Peyer's patch (tissue), 4 donors: ENCODE results near the gene MPC1. TPM values are rescaled to one million over a fixed set of nuclear protein-coding genes. Genes with fewer than 3 reads are reported as not detected.

Experiments used
- DNase-seq, 3 donors: peaks; one replicate each; pipeline ENCODE4 v3.0.0-alpha.2; 2017 to 2019
- H3K27ac ChIP-seq, 4 donors: fragments of 200-600 bp; sonication (generic); one replicate each; pipeline ENCODE4 v1.5.1; 2016 to 2019
- H3K27me3 ChIP-seq, 2 donors: fragments of 200-600 bp; sonication (generic); one replicate each; pipeline ENCODE4 v1.5.1; 2019
- H3K36me3 ChIP-seq, 3 donors: fragments of 200-600 bp; sonication (generic); one replicate each; pipeline ENCODE4 v1.5.1; 2016 to 2019
- H3K4me1 ChIP-seq, 4 donors: fragments of 200-600 bp; sonication (generic); one replicate each; pipeline ENCODE4 v1.5.1; 2016 to 2019
- H3K4me3 ChIP-seq, 4 donors: fragments of 200-600 bp; sonication (generic); 1 replicate in 3 of 4; 2 replicates in 1 of 4; pipeline ENCODE4 v1.5.1; 2016 to 2019; ENCODE audit warnings: mild to moderate bottlenecking in 1 of 4
- H3K9me3 ChIP-seq, 4 donors: fragments of 200-600 bp; sonication (generic); one replicate each; pipeline ENCODE4 v1.5.1; 2016 to 2019; ENCODE audit warnings: mild to moderate bottlenecking in 1 of 4
- CTCF ChIP-seq, 6 experiments: fragments of 450-650 bp in 4 of 6; fragments of 200-600 bp in 2 of 6; sonication (generic) in 1 of 6; IDR thresholded peaks; one replicate each; pipeline ENCODE4 v1.5.1; 2017 to 2019; ENCODE audit warnings: antibody characterized with exemption in 6 of 6, mild to moderate bottlenecking in 3 of 6, moderate library complexity in 1 of 6
- POLR2A ChIP-seq, 2 donors: fragments of 450-650 bp; IDR thresholded peaks; one replicate each; pipeline ENCODE4 v1.5.1; 2017; ENCODE audit warnings: antibody characterized with exemption in 2 of 2, mild to moderate bottlenecking in 2 of 2, moderate library complexity in 2 of 2
- total RNA-seq, 4 donors: library from RNA; depleted of rRNA; stranded (reverse); fragments of >200 nt; gene quantifications; one replicate each; pipeline ENCODE4 v1.1.0, GENCODE V29; 2016

Gene MPC1
- total RNA-seq, 4 donors from 2014 or later: 45.6 to 75.3 (median 59.8) TPM

- H3K9me3 ChIP-seq: no peaks in the 10 kb centered on the region
- no peak for DNase-seq
- no peak overlapping the region for H3K4me3 ChIP-seq
- H3K27me3 ChIP-seq: no peaks in the 10 kb centered on the region
- peaks cover 0 to 25% (median 10%) of the 10 kb centered on the region in 4 donors for H3K4me1 ChIP-seq
- no peaks in the 10 kb centered on the region for H3K36me3 ChIP-seq
- TF ChIP-seq CTCF (IDR thresholded peaks at IDR 0.05) (no peak), POLR2A (IDR thresholded peaks at IDR 0.05) (no peak)
- no peak overlapping the region for H3K27ac ChIP-seq
Measured at GRCh38 chr6:166344240-166344639, 38.5 kb downstream of the MPC1 start.

- H3K4me3 ChIP-seq: peak overlapping the region; percentile 85 to 99 (median 90)
- no peaks in the 10 kb centered on the region for H3K27me3 ChIP-seq
- no peak for DNase-seq
- TF ChIP-seq POLR2A (IDR thresholded peaks at IDR 0.05) (no peak), CTCF (IDR thresholded peaks at IDR 0.05) (no peak)
- H3K9me3 ChIP-seq: no peaks in the 10 kb centered on the region
- peaks cover 0 to 25% (median 10%) of the 10 kb centered on the region in 4 donors for H3K4me1 ChIP-seq
- peak overlapping the region; percentile 86 to 98 (median 94) for H3K27ac ChIP-seq
- no peaks in the 10 kb centered on the region for H3K36me3 ChIP-seq
Measured at GRCh38 chr6:166343150-166343487, 39.6 kb downstream of the MPC1 start.

DNA sequence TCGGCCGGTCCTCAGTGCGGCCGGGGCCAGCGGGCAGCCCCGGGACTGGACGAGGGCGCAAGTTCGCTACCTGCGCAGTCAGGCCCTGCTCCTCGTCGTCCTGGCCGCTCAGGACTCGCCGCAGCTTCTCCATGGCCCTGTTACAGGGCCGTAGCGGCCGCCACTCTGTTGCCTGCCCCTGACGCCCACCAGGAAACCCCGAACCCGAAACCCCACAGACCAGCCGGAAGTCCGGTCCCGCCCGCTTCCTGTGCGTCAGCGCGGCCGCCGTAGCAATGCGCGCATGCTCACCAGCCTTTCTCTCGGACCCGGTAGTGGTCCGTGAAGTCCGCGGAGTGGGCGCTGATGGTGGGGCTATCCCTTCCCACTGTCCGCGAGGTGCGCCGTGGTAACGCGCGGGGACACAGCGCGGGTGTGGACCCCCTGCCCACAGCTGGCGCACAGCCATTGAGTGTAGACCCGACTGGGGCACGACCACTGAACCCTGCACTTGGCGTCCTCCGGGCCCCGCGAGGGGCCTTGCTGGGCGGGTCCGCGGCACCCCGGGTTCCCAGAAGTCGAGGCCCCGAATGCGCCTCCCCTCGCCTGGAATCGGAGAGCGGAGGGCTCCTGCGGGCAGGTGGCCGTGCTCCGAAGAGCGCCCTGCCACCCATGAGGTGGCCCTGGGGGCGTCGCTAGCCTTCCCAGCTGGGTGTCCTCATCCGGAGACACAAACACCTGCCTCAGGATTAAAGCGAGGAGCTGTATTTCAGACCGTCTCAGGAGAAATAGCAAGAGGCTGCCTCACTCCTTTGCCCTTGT is 40.2 kb downstream of the MPC1 start, which contains the start of gene SFT2D1:
TSS of gene SFT2D1 (minus strand) at position 197 of the 801 bp plus-strand sequence. CDS start at position 133, 64 bp downstream.
- H3K4me1 ChIP-seq: peaks cover 0 to 25% (median 10%) of the 10 kb centered on the region in 4 donors
- TF ChIP-seq CTCF (IDR thresholded peaks at IDR 0.05) (peak in 1 of 6 experiments; percentile 5), POLR2A (IDR thresholded peaks at IDR 0.05) (peak; percentile 71 to 85)
- H3K9me3 ChIP-seq: no peaks in the 10 kb centered on the region
- H3K27me3 ChIP-seq: no peaks in the 10 kb centered on the region
- peak within 1 kb of the TSS; percentile 85 to 99 (median 90) for H3K4me3 ChIP-seq
- peak; percentile 89 to 96 (median 89) for DNase-seq
- H3K27ac ChIP-seq: peak within 1 kb of the TSS; percentile 86 to 98 (median 94)
- peaks cover 0 to 4% (median 0%) of the 10 kb centered on the region in 3 donors for H3K36me3 ChIP-seq

- TF ChIP-seq POLR2A (IDR thresholded peaks at IDR 0.05): no peak
- no peak for TF ChIP-seq CTCF (IDR thresholded peaks at IDR 0.05)
- Histone ChIP-seq H3K4me3 (peak overlapping the region; percentile 85 to 99 (median 90)), H3K27me3 (no peaks in the 10 kb centered on the region), H3K9me3 (no peaks in the 10 kb centered on the region), H3K27ac (peak overlapping the region; percentile 86 to 98 (median 94)), H3K36me3 (peaks cover 0 to 8% (median 0%) of the 10 kb centered on the region in 3 donors), H3K4me1 (peaks cover 0 to 25% (median 10%) of the 10 kb centered on the region in 4 donors)
- no peak for DNase-seq
Measured at GRCh38 chr6:166341977-166342348, 40.8 kb downstream of the MPC1 start.

DNA sequence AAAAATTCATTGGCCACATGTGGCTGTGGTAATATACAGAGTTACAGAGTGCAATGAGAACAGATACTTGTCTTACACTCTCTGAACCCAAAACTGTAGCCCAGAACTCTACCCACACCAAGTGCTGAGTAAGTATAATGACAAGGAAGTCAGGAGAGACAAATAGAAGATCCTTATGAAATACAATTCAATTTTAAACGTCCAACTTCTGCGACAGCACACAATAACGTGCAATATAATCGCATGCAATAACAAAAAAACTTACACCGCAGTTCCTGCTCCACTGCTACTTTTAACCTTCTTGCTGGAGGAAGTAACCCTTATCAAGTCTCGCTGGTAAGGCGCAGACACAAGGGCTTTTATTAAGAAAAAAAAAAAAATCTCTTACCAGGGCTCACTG is 41.3 kb downstream of the MPC1 start:
- Histone ChIP-seq H3K27me3 (no peaks in the 10 kb centered on the region), H3K36me3 (peaks cover 0 to 13% (median 0%) of the 10 kb centered on the region in 3 donors), H3K9me3 (no peaks in the 10 kb centered on the region), H3K27ac (peak overlapping the region in 2 of 4 donors; percentile 93 to 98), H3K4me1 (peaks cover 0 to 25% (median 10%) of the 10 kb centered on the region in 4 donors), H3K4me3 (peak overlapping the region; percentile 85 to 99 (median 90))
- DNase-seq: no peak
- TF ChIP-seq POLR2A (IDR thresholded peaks at IDR 0.05) (no peak), CTCF (IDR thresholded peaks at IDR 0.05) (no peak)
